DND-41 (cell line): ENCODE measurements around the gene LGALS3BP.

ENCODE experiments used
- ATAC-seq: fragments of 200-7000 bp; cut with Tn5 transposase; 3 replicates; pipeline ENCODE4 v1.9.1; 2021; ENCODE audit warnings: low read depth; ENCODE audit not compliant: insufficient read depth
- DNase-seq: peaks from one replicate; pipeline ENCODE4 v3.0.0-alpha.2; 2020
- H2AFZ ChIP-seq: 2 replicates; pipeline ENCODE4 v1.6.0; 2012; ENCODE audit warnings: low read depth, low read length
- H3K27ac ChIP-seq: 2 replicates; pipeline ENCODE4 v1.5.1; 2012; ENCODE audit warnings: low read length, inconsistent platforms
- H3K27me3 ChIP-seq: fragments of 200-600 bp; sonication (generic); 2 replicates; pipeline ENCODE4 v1.6.0; 2012; ENCODE audit warnings: low read length, mild to moderate bottlenecking, inconsistent platforms; ENCODE audit not compliant: insufficient read depth, poor library complexity
- H3K36me3 ChIP-seq: 2 replicates; pipeline ENCODE4 v1.5.1; 2012; ENCODE audit warnings: low read length, inconsistent platforms; ENCODE audit not compliant: insufficient read depth
- H3K4me1 ChIP-seq: 2 replicates; pipeline ENCODE4 v1.5.1; 2012; ENCODE audit warnings: mild to moderate bottlenecking, low read length; ENCODE audit not compliant: insufficient read depth
- H3K4me2 ChIP-seq: 2 replicates; pipeline ENCODE4 v1.6.0; 2012; ENCODE audit warnings: mild to moderate bottlenecking, moderate library complexity, low read length, inconsistent platforms; ENCODE audit not compliant: insufficient read depth
- H3K4me3 ChIP-seq, 2 experiments: fragments of 200-600 bp in 1 of 2; shearing (Covaris generic) in 1 of 2; 2 replicates each; pipeline ENCODE4 v1.5.1; 2012 to 2016; ENCODE audit warnings: inconsistent platforms in 2 of 2, low read length in 2 of 2, mild to moderate bottlenecking in 2 of 2, low read depth in 1 of 2, moderate library complexity in 1 of 2
- H3K79me2 ChIP-seq: 2 replicates; pipeline ENCODE4 v1.6.0; 2012; ENCODE audit warnings: low read length, inconsistent platforms; ENCODE audit not compliant: insufficient read depth
- H3K9ac ChIP-seq: 2 replicates; pipeline ENCODE4 v1.6.0; 2012; ENCODE audit warnings: low read depth, mild to moderate bottlenecking, inconsistent platforms, low read length, moderate library complexity
- H3K9me3 ChIP-seq: 2 replicates; pipeline ENCODE4 v1.5.1; 2012; ENCODE audit warnings: low read length, moderate library complexity, mild to moderate bottlenecking, inconsistent platforms; ENCODE audit not compliant: insufficient read depth, severe bottlenecking
- H4K20me1 ChIP-seq: 2 replicates; pipeline ENCODE4 v1.6.0; 2012; ENCODE audit warnings: low read length; ENCODE audit not compliant: insufficient read depth
- CTCF ChIP-seq: IDR thresholded peaks from 2 replicates; pipeline ENCODE4 v1.5.1; 2012; ENCODE audit warnings: borderline replicate concordance, low read length, moderate library complexity, mild to moderate bottlenecking; ENCODE audit not compliant: poor library complexity, severe bottlenecking; ENCODE audit errors: extremely low read depth
- EZH2 ChIP-seq: IDR thresholded peaks from 3 replicates; pipeline ENCODE4 v1.6.1; 2012; ENCODE audit warnings: borderline replicate concordance, low read depth, mild to moderate bottlenecking, moderate library complexity, low read length, inconsistent platforms; ENCODE audit not compliant: severe bottlenecking

Gene LGALS3BP

GRCh38 chr17:78944956-78945355, 34.8 kb downstream of the LGALS3BP start:
- H3K4me1 ChIP-seq = no peaks in the 10 kb centered on the region
- DNase-seq (no peak), ATAC-seq (no peak)
- H3K79me2 ChIP-seq = no peaks in the 10 kb centered on the region
- H3K9ac ChIP-seq = no peak overlapping the region
- H3K27me3 ChIP-seq = no peaks in the 10 kb centered on the region
- no peak overlapping the region for H2AFZ ChIP-seq
- TF ChIP-seq CTCF (no peak), EZH2 (no peak)
- H3K27ac ChIP-seq = no peak overlapping the region
- H4K20me1 ChIP-seq = no peaks in the 10 kb centered on the region
- no peak overlapping the region for H3K4me2 ChIP-seq
- no peaks in the 10 kb centered on the region for H3K36me3 ChIP-seq
- H3K9me3 ChIP-seq = no peaks in the 10 kb centered on the region
- no peak overlapping the region for H3K4me3 ChIP-seq

- H2AFZ ChIP-seq = no peak overlapping the region
- no peaks in the 10 kb centered on the region for H3K4me1 ChIP-seq
- no peaks in the 10 kb centered on the region for H3K9me3 ChIP-seq
- no peak for TF ChIP-seq EZH2
- no peak for TF ChIP-seq CTCF
- no peaks in the 10 kb centered on the region for H3K27me3 ChIP-seq
- no peaks in the 10 kb centered on the region for H4K20me1 ChIP-seq
- H3K79me2 ChIP-seq = no peaks in the 10 kb centered on the region
- DNase-seq (no peak), ATAC-seq (no peak)
- no peak overlapping the region for H3K9ac ChIP-seq
- H3K36me3 ChIP-seq = no peaks in the 10 kb centered on the region
- H3K4me2 ChIP-seq = no peak overlapping the region
- H3K27ac ChIP-seq = no peak overlapping the region
- H3K4me3 ChIP-seq = no peak overlapping the region
Measured at GRCh38 chr17:78944026-78944425, 35.7 kb downstream of the LGALS3BP start.

DNA sequence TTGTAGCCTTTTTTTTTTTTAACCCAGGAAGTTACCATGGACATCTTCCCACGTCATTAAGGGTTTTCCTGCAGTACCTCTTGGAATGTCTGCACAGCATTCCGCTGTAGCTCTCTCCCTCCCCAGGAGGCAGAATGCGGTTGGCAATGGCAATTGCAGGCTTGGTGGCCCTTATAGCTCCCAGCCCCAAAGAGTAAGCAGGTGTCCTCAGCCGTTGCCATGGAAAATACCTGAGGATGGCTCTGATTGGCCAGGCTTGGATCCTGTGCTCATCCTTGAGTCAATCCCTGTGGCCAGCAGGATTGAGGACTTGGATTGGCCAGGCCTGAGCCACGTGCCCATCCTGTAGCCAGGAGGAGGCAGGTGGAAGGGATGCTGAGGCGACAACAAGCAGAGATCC, 39.0 kb downstream of the LGALS3BP start:
- Histone ChIP-seq H3K4me2 (no peak overlapping the region), H2AFZ (no peak overlapping the region), H3K9me3 (no peaks in the 10 kb centered on the region), H3K27ac (no peak overlapping the region), H3K4me3 (no peak overlapping the region), H3K9ac (no peak overlapping the region), H3K4me1 (no peaks in the 10 kb centered on the region), H3K36me3 (no peaks in the 10 kb centered on the region), H3K27me3 (no peaks in the 10 kb centered on the region), H3K79me2 (no peaks in the 10 kb centered on the region), H4K20me1 (no peaks in the 10 kb centered on the region)
- DNase-seq (no peak), ATAC-seq (no peak)
- TF ChIP-seq CTCF (no peak), EZH2 (no peak)

GRCh38 chr17:78940258-78940657, 39.5 kb downstream of the LGALS3BP start:
- Histone ChIP-seq H3K27me3 (no peaks in the 10 kb centered on the region), H3K4me1 (no peaks in the 10 kb centered on the region), H3K9ac (no peak overlapping the region), H3K27ac (no peak overlapping the region), H3K36me3 (no peaks in the 10 kb centered on the region), H3K9me3 (no peaks in the 10 kb centered on the region), H2AFZ (no peak overlapping the region), H3K79me2 (no peaks in the 10 kb centered on the region), H3K4me2 (no peak overlapping the region), H4K20me1 (no peaks in the 10 kb centered on the region), H3K4me3 (no peak overlapping the region)
- DNase-seq = no peak
- ATAC-seq = no peak
- TF ChIP-seq EZH2 = no peak
- no peak for TF ChIP-seq CTCF
